Measurements from ENCODE around the gene CHCHD6.

Gene CHCHD6

DNA sequence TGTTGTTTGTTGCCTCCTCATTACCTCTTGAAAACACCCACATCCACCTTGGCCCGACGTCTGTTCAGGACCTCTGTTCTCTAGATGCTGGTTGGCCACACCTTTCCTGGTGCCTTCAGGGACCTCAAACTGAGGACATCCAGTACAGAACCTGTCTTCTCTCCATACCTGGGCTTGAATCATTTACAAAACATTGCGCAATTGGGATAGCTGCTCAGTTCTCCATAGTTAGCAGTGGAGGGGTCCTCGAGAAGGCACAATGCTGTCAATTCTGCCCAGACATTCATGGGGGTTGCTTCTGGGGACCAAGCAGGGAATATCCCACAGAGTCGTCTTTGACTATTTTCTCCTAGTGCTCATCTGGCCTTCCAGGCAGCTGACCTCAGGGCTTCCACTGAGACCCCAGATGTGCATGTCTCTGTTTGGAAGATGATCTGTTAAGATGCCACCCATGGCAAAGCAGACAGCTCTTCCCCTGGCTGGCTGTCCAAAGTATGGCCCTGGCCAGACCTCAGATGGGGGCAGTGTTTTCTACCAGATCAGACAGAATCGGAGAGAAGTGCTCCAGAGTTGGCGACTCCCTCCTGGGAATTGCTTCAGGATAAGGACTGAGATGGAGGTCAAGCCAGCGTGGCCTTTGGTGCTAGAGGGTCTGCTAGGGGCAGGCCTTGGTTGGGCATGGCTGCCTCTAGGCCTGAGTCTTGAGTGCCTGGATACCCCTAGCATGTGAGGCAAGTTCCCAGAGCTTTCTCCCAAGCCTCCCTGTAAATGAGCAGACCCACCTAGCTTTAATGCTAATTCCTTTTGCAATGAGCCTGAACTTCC, 46.1 kb downstream of the CHCHD6 start:
- TF ChIP-seq, protein P1, sequence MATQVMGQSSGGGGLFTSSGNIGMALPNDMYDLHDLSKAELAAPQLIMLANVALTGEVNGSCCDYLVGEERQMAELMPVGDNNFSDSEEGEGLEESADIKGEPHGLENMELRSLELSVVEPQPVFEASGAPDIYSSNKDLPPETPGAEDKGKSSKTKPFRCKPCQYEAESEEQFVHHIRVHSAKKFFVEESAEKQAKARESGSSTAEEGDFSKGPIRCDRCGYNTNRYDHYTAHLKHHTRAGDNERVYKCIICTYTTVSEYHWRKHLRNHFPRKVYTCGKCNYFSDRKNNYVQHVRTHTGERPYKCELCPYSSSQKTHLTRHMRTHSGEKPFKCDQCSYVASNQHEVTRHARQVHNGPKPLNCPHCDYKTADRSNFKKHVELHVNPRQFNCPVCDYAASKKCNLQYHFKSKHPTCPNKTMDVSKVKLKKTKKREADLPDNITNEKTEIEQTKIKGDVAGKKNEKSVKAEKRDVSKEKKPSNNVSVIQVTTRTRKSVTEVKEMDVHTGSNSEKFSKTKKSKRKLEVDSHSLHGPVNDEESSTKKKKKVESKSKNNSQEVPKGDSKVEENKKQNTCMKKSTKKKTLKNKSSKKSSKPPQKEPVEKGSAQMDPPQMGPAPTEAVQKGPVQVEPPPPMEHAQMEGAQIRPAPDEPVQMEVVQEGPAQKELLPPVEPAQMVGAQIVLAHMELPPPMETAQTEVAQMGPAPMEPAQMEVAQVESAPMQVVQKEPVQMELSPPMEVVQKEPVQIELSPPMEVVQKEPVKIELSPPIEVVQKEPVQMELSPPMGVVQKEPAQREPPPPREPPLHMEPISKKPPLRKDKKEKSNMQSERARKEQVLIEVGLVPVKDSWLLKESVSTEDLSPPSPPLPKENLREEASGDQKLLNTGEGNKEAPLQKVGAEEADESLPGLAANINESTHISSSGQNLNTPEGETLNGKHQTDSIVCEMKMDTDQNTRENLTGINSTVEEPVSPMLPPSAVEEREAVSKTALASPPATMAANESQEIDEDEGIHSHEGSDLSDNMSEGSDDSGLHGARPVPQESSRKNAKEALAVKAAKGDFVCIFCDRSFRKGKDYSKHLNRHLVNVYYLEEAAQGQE (IDR thresholded peaks at IDR 0.05; ENCODE audit: insufficient read depth in 1 of 2, low read depth in 2 of 2, low read length in 2 of 2): no peak
- TF ChIP-seq SIN3A (IDR thresholded peaks at IDR 0.05; ENCODE audit: borderline replicate concordance, insufficient read depth, low read length): no peak
- TF ChIP-seq TAF1 (IDR thresholded peaks at IDR 0.05; ENCODE audit: borderline replicate concordance, insufficient read depth, low read length): no peak
- TF ChIP-seq POLR2AphosphoS5 (IDR thresholded peaks at IDR 0.05; ENCODE audit: low read depth, low read length): no peak
- no peak for TF ChIP-seq FOXP2 (optimal IDR thresholded peaks at IDR 0.05; ENCODE audit: borderline replicate concordance, extremely low read depth, extremely low read length, insufficient read depth)

DNA sequence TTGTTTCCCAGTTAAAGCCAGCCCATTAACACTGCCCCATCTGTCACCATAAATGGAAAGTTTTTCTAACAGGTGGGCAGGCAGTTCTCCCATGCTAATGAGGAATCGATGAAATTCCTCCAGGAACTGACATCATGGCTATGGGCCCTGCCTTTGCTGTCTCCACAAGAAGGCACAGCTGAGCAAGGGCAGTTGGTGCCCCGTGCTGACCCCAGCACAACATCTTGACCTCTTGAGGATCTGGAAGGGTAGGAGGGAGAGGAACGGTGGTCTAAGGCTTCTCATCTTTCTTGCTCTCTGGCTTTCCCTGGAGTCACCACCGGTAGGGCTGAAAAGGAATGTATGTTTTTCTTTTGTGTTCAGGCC, 46.7 kb downstream of the CHCHD6 start:
- TF ChIP-seq SIN3A (IDR thresholded peaks at IDR 0.05; ENCODE audit: borderline replicate concordance, insufficient read depth, low read length) (no peak), POLR2AphosphoS5 (IDR thresholded peaks at IDR 0.05; ENCODE audit: low read depth, low read length) (no peak), TAF1 (IDR thresholded peaks at IDR 0.05; ENCODE audit: borderline replicate concordance, insufficient read depth, low read length) (no peak), FOXP2 (optimal IDR thresholded peaks at IDR 0.05; ENCODE audit: borderline replicate concordance, extremely low read depth, extremely low read length, insufficient read depth) (no peak)
- TF ChIP-seq, protein P1 (IDR thresholded peaks at IDR 0.05; ENCODE audit: insufficient read depth in 1 of 2, low read depth in 2 of 2, low read length in 2 of 2): no peak

DNA sequence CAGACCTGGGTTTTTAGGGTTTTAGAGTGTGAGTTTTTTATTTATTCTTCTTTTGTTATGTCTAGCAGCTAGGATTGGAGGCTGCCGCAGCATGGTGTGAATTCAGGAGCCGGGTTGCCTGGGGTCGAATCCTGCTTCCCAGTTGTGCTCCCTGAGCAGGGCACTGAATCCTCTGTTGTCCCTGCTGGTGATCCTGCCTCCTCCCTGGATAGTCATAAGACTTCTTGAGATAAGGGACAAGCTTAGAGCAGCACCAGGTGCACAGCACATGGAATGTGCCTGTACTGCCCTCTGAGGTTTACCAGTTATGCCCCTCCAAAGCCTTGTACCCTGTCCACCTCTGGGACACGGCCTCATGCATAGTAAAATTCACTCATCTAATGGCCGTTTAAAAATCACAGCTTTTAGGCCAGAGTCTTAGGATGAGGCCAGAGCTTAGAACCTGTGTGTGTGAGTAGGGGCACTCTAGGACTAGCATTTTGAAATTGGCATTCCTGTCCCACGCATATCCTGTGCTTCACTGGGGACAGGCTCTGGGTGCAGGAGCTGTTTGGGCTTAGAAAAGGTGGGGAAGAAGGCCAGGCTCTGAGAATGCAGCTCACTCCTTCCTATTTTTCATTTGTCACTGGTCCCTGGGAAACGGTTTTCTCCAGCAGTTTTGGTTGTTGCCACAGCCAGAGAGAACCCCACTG, 47.7 kb downstream of the CHCHD6 start:
- no peak for TF ChIP-seq POLR2AphosphoS5 (IDR thresholded peaks at IDR 0.05; ENCODE audit: low read depth, low read length)

DNA sequence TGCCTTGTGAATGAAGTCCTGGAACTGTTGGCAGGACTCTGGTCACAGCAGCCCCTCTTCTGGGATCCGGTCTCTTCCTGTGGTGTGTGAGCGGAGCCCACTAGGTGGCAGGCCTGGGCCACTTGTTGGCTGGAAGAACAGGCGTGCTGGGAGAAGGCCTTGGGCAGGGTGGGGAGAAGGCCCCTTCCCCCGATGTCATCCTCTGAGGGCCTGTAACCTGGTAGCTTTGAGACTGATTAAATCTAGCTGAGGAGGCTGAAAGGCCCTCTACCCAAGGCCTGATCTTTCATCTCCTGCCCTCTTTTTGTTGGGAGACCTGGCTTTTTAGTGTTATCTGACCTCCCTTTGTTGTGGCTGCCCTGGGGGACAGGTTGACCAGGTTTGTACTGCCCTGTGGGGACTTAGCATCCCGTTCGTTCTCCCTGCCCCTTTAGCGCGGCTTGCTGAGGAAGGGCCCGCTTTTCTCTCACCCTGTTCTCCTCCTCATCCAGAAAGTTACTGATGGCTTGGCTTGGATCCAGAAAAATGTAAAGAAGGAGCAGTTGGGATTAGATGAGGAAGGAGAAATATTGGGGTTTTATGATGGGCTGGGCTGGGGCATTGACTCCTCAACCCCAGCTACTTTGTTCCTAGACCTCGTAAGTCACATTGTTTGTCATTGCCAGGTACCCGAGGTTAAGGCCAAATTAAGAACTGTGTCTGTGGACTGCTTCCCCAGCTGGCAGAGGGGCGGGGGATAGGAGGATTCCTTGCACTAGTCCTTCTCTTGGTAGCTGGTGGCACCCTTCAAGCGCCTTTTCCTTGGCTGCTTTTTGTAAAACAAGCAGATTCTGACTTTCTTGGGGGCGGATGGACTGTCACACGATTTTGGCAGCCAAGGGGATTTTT, 48.5 kb downstream of the CHCHD6 start:
- TF ChIP-seq POLR2AphosphoS5 (IDR thresholded peaks at IDR 0.05; ENCODE audit: low read depth, low read length) (no peak), FOXP2 (optimal IDR thresholded peaks at IDR 0.05; ENCODE audit: borderline replicate concordance, extremely low read depth, extremely low read length, insufficient read depth) (no peak), SIN3A (IDR thresholded peaks at IDR 0.05; ENCODE audit: borderline replicate concordance, insufficient read depth, low read length) (no peak)
- TF ChIP-seq, protein P1 (IDR thresholded peaks at IDR 0.05; ENCODE audit: insufficient read depth in 1 of 2, low read depth in 2 of 2, low read length in 2 of 2): no peak
